SK-N-SH (cell line): ENCODE measurements around the gene PLP2. TPM values are rescaled to one million over a fixed set of nuclear protein-coding genes. Genes with fewer than 3 reads are reported as not detected.
A peak's percentile ranks its signal among the peaks of the same experiment; 100 is the strongest.

Source experiments
- CTCF ChIA-PET: fragments of 300-600, 350-600 bp; formaldehyde crosslinking; extraction: SDS; loops from one replicate; lab custom pipeline; 2021; lab: Yijun Ruan, JAX
- POLR2A ChIA-PET: fragments of 350-600 bp; sonication (Branson Sonifier 250); formaldehyde crosslinking; extraction: SDS; loops from one replicate; lab custom pipeline; 2020; ENCODE audit warnings: antibody characterized with exemption, inconsistent platforms; lab: Yijun Ruan, JAX
- DNase-seq: peaks from one replicate; pipeline ENCODE4 v3.0.0; 2012
- H2AFZ ChIP-seq: fragments of 200-600 bp; sonication (generic); 2 replicates; pipeline ENCODE4 v1.8.1; 2016; ENCODE audit warnings: antibody characterized with exemption, mild to moderate bottlenecking, low read depth
- H3F3A ChIP-seq: fragments of 200-600 bp; sonication (generic); replicated peaks from 2 replicates; pipeline ENCODE3; 2016; ENCODE audit warnings: antibody characterized with exemption, mild to moderate bottlenecking; ENCODE audit not compliant: insufficient read depth
- H3K27ac ChIP-seq, 2 experiments: fragments of 200-500 bp in 1 of 2; fragments of 200-600 bp in 1 of 2; sonication (Bioruptor generic) in 1 of 2; sonication (generic), shearing (Covaris generic) in 1 of 2; 2 replicates each; pipeline versions ENCODE4 v1.5.1 to v1.6.1; 2014 to 2016; ENCODE audit warnings: low read depth in 2 of 2, inconsistent platforms in 1 of 2, low read length in 1 of 2, mild to moderate bottlenecking in 1 of 2, mixed read lengths in 1 of 2
- H3K27me3 ChIP-seq: fragments of 200-600 bp; sonication (generic), shearing (Covaris generic); 2 replicates; pipeline ENCODE4 v1.6.1; 2016; ENCODE audit warnings: mixed run types; ENCODE audit not compliant: insufficient read depth
- H3K36me3 ChIP-seq, 2 experiments: fragments of 200-500 bp in 1 of 2; fragments of 200-600 bp in 1 of 2; sonication (Bioruptor generic) in 1 of 2; sonication (generic) in 1 of 2; replicated peaks in 1 of 2; 2 replicates each; pipeline versions ENCODE3 to v1.5.1; 2014 to 2016; ENCODE audit warnings: low read length in 1 of 2, mild to moderate bottlenecking in 1 of 2; ENCODE audit not compliant: insufficient read depth in 2 of 2, control insufficient read depth in 1 of 2
- H3K4me1 ChIP-seq, 2 experiments: fragments of 200-500 bp in 1 of 2; fragments of 200-600 bp in 1 of 2; sonication (Bioruptor generic) in 1 of 2; sonication (generic), shearing (Covaris generic) in 1 of 2; 2 replicates each; pipeline versions ENCODE4 v1.5.1 to v1.6.1; 2014 to 2016; ENCODE audit warnings: low read depth in 1 of 2, low read length in 1 of 2, mixed run types in 1 of 2; ENCODE audit not compliant: insufficient read depth in 2 of 2, control insufficient read depth in 1 of 2
- H3K4me2 ChIP-seq: fragments of 200-600 bp; sonication (generic), shearing (Covaris generic); 2 replicates; pipeline ENCODE4 v1.6.1; 2017; ENCODE audit warnings: mixed run types
- H3K4me3 ChIP-seq, 2 experiments: fragments of 200-500 bp in 1 of 2; fragments of 200-600 bp in 1 of 2; sonication (Bioruptor generic) in 1 of 2; sonication (generic), shearing (Covaris generic) in 1 of 2; 2 replicates each; pipeline versions ENCODE4 v1.5.1 to v1.8.1; 2014 to 2016; ENCODE audit warnings: low read depth in 2 of 2, inconsistent platforms in 1 of 2, low read length in 1 of 2, mild to moderate bottlenecking in 1 of 2, mixed read lengths in 1 of 2, moderate library complexity in 1 of 2
- H3K79me2 ChIP-seq: fragments of 200-600 bp; sonication (generic); 2 replicates; pipeline ENCODE4 v1.8.1; 2017; ENCODE audit warnings: mild to moderate bottlenecking; ENCODE audit not compliant: insufficient read depth
- H3K9ac ChIP-seq: fragments of 200-600 bp; sonication (generic); 2 replicates; pipeline ENCODE4 v1.6.1; 2017; ENCODE audit warnings: mixed run types
- H3K9me2 ChIP-seq: fragments of 200-600 bp; sonication (generic); 2 replicates; pipeline ENCODE4 v1.6.1; 2017; ENCODE audit warnings: mixed run types
- H3K9me3 ChIP-seq: fragments of 200-600 bp; sonication (generic); 2 replicates; pipeline ENCODE4 v1.6.1; 2017; ENCODE audit warnings: mixed run types, mild to moderate bottlenecking, moderate library complexity
- H4K20me1 ChIP-seq: fragments of 200-600 bp; sonication (generic); 2 replicates; pipeline ENCODE4 v1.6.1; 2017; ENCODE audit warnings: mild to moderate bottlenecking, mixed run types; ENCODE audit not compliant: insufficient read depth
- EZH2phosphoT487 ChIP-seq: fragments of 200-600 bp; sonication (generic); IDR thresholded peaks from 2 replicates; pipeline ENCODE4 v1.6.1; 2017; ENCODE audit warnings: low read depth, mixed run types, mild to moderate bottlenecking, antibody characterized with exemption, moderate library complexity, borderline replicate concordance
- GABPA ChIP-seq: IDR thresholded peaks from 2 replicates; pipeline ENCODE4 v1.4.0; 2012; ENCODE audit warnings: low read depth, mild to moderate bottlenecking
- MEF2A ChIP-seq: IDR thresholded peaks from 2 replicates; pipeline ENCODE4 v1.4.0; 2012; ENCODE audit warnings: low read depth, borderline replicate concordance
- RAD21 ChIP-seq: IDR thresholded peaks from 2 replicates; pipeline ENCODE4 v1.6.1; 2012; ENCODE audit warnings: mild to moderate bottlenecking, low read length
- REST ChIP-seq: IDR thresholded peaks from 2 replicates; pipeline ENCODE4 v1.6.1; 2012; ENCODE audit warnings: mild to moderate bottlenecking, low read depth, low read length, moderate library complexity
- RFX5 ChIP-seq: IDR thresholded peaks from 2 replicates; pipeline ENCODE4 v1.6.1; 2012; ENCODE audit warnings: mild to moderate bottlenecking, improper control_type of control experiment, low read length
- SMC3 ChIP-seq: IDR thresholded peaks from 2 replicates; pipeline ENCODE4 v1.6.1; 2012; ENCODE audit warnings: low read depth, low read length, improper control_type of control experiment
- TCF12 ChIP-seq: IDR thresholded peaks from 2 replicates; pipeline ENCODE4 v1.4.0; 2012
- WGBS: methylation state at CpG from one replicate; pipeline ENCODE4 v1.1.6; 2017; ENCODE audit warnings: low lambda C conversion rate; 5-methylcytosine and 5-hydroxymethylcytosine counted together
- polyA plus RNA-seq, 3 experiments: library from polyadenylated mRNA; depleted of rRNA; stranded (reverse); fragments of >200 nt; gene quantifications; 2 replicates each; pipeline ENCODE4 v1.2.3, GENCODE V29; 2012
- TF ChIP-seq, protein P1 (sequence below): IDR thresholded peaks from 2 replicates; pipeline ENCODE4 v1.4.0; 2012; ENCODE audit warnings: low read depth
- TF ChIP-seq, protein P2 (sequence below): fragments of 200-600 bp; sonication (generic); IDR thresholded peaks from 2 replicates; pipeline ENCODE4 v1.6.1; 2017; ENCODE audit warnings: antibody characterized with exemption, mild to moderate bottlenecking, moderate library complexity

The PLP2 gene
- polyA plus RNA-seq, 1 of the 3 experiments (the other 2 are of a cell fraction) = 146 TPM

DNA sequence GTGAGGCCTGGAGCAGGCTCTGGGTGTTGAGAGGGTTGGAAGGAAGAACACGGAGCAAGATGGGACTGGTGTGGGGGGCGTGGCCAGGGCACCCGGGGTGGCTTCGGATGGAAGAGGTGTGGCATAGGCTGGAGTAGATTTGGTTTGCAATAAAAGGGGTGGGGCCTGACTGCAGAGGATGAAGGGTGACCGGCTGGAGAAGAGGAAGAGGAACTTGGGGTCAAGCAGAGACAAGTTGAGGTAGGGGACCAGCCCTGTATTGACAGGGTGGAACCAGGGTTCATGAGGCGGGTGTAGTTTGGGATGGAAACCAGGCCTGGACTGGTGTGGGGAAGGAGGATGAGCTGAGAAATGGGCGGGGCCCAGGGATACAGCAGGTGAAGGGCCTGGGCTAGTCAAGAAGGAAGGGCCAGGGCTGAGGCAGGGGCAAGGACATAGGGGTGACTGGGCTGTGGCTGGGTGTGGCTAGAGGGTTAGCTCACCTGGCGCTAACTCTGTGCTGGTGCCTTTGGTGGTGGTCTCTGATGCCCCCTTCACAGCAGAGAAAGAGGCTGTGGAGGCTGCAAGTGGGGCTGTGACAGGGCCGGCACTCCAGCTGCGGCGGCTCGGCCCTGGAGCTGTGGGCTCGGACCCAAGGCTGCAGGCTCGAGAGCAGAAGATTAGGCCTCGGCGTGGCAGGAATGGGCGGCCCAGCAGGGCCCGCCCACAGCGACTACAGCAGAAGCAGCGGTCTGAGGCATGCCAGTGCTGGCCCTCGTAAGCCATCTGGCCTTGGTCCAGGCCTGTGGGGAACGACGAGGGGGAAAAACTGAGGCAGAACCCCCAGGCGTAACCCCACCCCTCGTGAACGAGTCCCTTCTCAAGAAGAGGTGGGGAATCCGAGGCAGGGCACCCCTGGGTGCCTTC lies 5.0 kb downstream of the PLP2 start:
- Histone ChIP-seq H3K9ac (no peak overlapping the region), H3K9me2 (no peaks in the 10 kb centered on the region), H3K4me3 (no peak overlapping the region), H4K20me1 (no peaks in the 10 kb centered on the region), H3K27ac (no peak overlapping the region), H2AFZ (no peak overlapping the region), H3K4me1 (no peaks in the 10 kb centered on the region; a peak in 1 of 4 replicates), H3F3A (no peaks in the 10 kb centered on the region), H3K4me2 (no peak overlapping the region), H3K9me3 (no peaks in the 10 kb centered on the region)
- 42% methylated on average over 13 of the region's 27 CpGs for WGBS
- TF ChIP-seq GABPA = no peak
- no peak for TF ChIP-seq TCF12
- no peak for TF ChIP-seq MEF2A
- no peak for TF ChIP-seq REST
- no peak for TF ChIP-seq EZH2phosphoT487
- TF ChIP-seq, protein P1, sequence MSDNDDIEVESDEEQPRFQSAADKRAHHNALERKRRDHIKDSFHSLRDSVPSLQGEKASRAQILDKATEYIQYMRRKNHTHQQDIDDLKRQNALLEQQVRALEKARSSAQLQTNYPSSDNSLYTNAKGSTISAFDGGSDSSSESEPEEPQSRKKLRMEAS = no peak
- TF ChIP-seq, all 33 proteins: peak for 0
- Histone ChIP-seq H3K27me3 (no peaks in the 10 kb centered on the region; the same call in 1 of the 2 replicates), H3K79me2 (peaks cover 22% of the 10 kb centered on the region; the same call in 1 of the 2 replicates), H3K36me3 (no peaks in the 10 kb centered on the region)
- POLR2A ChIA-PET = no interaction called here
- CTCF ChIA-PET = interaction anchor here (1.0 kb wide), 1 partner anchor 16 kb away, joined by 3 read pairs; no protein-coding TSS in a partner anchor
- DNase-seq = no peak

GRCh38 chrX:49177338-49177833 lies 5.7 kb downstream of the PLP2 start:
- Histone ChIP-seq H3F3A (no peaks in the 10 kb centered on the region), H3K36me3 (no peaks in the 10 kb centered on the region), H3K79me2 (peaks cover 16% of the 10 kb centered on the region; the same call in 1 of the 2 replicates), H3K4me2 (no peak overlapping the region), H4K20me1 (no peaks in the 10 kb centered on the region), H3K9ac (no peak overlapping the region), H3K4me1 (no peaks in the 10 kb centered on the region; a peak in 1 of 4 replicates), H3K27me3 (no peaks in the 10 kb centered on the region; the same call in 1 of the 2 replicates), H2AFZ (no peak overlapping the region), H3K27ac (no peak overlapping the region), H3K9me3 (no peaks in the 10 kb centered on the region), H3K9me2 (no peaks in the 10 kb centered on the region), H3K4me3 (no peak overlapping the region)
- no peak for TF ChIP-seq GABPA
- TF ChIP-seq RFX5 = no peak
- TF ChIP-seq RAD21 = 0 out of 2 replicates have a peak, but pooled peaks have one; percentile 2
- no peak for TF ChIP-seq SMC3
- TF ChIP-seq, protein P2, sequence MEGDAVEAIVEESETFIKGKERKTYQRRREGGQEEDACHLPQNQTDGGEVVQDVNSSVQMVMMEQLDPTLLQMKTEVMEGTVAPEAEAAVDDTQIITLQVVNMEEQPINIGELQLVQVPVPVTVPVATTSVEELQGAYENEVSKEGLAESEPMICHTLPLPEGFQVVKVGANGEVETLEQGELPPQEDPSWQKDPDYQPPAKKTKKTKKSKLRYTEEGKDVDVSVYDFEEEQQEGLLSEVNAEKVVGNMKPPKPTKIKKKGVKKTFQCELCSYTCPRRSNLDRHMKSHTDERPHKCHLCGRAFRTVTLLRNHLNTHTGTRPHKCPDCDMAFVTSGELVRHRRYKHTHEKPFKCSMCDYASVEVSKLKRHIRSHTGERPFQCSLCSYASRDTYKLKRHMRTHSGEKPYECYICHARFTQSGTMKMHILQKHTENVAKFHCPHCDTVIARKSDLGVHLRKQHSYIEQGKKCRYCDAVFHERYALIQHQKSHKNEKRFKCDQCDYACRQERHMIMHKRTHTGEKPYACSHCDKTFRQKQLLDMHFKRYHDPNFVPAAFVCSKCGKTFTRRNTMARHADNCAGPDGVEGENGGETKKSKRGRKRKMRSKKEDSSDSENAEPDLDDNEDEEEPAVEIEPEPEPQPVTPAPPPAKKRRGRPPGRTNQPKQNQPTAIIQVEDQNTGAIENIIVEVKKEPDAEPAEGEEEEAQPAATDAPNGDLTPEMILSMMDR = no peak
- TF ChIP-seq MEF2A = no peak
- ChIA-PET POLR2A (no interaction called here), CTCF (no interaction called here)
- no peak for DNase-seq
- 52% methylated on average over 4 of the region's 4 CpGs for WGBS
